Karpas-422 (cell line): Measurements from ENCODE around the gene SLC17A2. TPM values are rescaled to one million over a fixed set of nuclear protein-coding genes. Genes with fewer than 3 reads are reported as not detected.

ENCODE experiments used
- DNase-seq: peaks from one replicate; pipeline ENCODE4 v3.0.0-alpha.2; 2015
- H2AFZ ChIP-seq: fragments of 200-600 bp; sonication (generic); 2 replicates; pipeline ENCODE4 v1.6.1; 2014; ENCODE audit warnings: antibody characterized with exemption, low read length, mixed read lengths
- H3K27ac ChIP-seq: fragments of 200-600 bp; sonication (generic); 2 replicates; pipeline ENCODE4 v1.5.1; 2014; ENCODE audit warnings: mild to moderate bottlenecking, low read length, moderate library complexity
- H3K27me3 ChIP-seq: fragments of 200-600 bp; sonication (generic); 2 replicates; pipeline ENCODE4 v1.6.1; 2014; ENCODE audit warnings: low read length, mixed read lengths
- H3K36me3 ChIP-seq: fragments of 200-600 bp; sonication (generic); 2 replicates; pipeline ENCODE4 v1.6.1; 2014; ENCODE audit warnings: low read length, mixed read lengths; ENCODE audit not compliant: insufficient read depth
- H3K4me1 ChIP-seq: fragments of 200-600 bp; sonication (generic); 2 replicates; pipeline ENCODE4 v1.6.1; 2014; ENCODE audit warnings: mild to moderate bottlenecking, low read length, mixed read lengths
- H3K4me2 ChIP-seq: fragments of 200-600 bp; sonication (generic); 2 replicates; pipeline ENCODE4 v1.6.1; 2014; ENCODE audit warnings: low read length, low read depth, mild to moderate bottlenecking; ENCODE audit not compliant: poor library complexity, severe bottlenecking
- H3K4me3 ChIP-seq: fragments of 200-600 bp; sonication (generic); 2 replicates; pipeline ENCODE4 v1.5.1; 2014; ENCODE audit warnings: mild to moderate bottlenecking, antibody characterized with exemption, low read length, mixed read lengths
- H3K79me2 ChIP-seq: fragments of 200-600 bp; sonication (generic); 2 replicates; pipeline ENCODE4 v1.6.1; 2014; ENCODE audit warnings: mild to moderate bottlenecking, low read length, mixed read lengths
- H3K9ac ChIP-seq: fragments of 200-600 bp; sonication (generic); 2 replicates; pipeline ENCODE4 v1.6.0; 2014; ENCODE audit warnings: low read length
- H3K9me2 ChIP-seq: fragments of 200-600 bp; sonication (generic), shearing (Covaris generic); replicated peaks from 2 replicates; pipeline ENCODE4 v1.6.0; 2014; ENCODE audit warnings: mild to moderate bottlenecking, low read length, moderate library complexity; ENCODE audit not compliant: insufficient read depth
- H3K9me3 ChIP-seq: fragments of 300-700, 200-600 bp; sonication (generic); 2 replicates; pipeline ENCODE4 v1.6.1; 2014; ENCODE audit warnings: low read length, mixed read lengths
- H4K20me1 ChIP-seq: fragments of 200-600 bp; sonication (generic); 2 replicates; pipeline ENCODE4 v1.6.1; 2014; ENCODE audit warnings: mild to moderate bottlenecking, antibody characterized with exemption, low read length, low read depth; ENCODE audit not compliant: insufficient read depth
- total RNA-seq: library from RNA; depleted of rRNA; stranded (reverse); fragments of >200 nt; shearing (Covaris generic); gene quantifications from 2 replicates; pipeline ENCODE4 v1.2.3, GENCODE V29; 2014; ENCODE audit warnings: low replicate concordance

The SLC17A2 gene
- total RNA-seq, 1 experiment from 2014 or later = not detected

GRCh38 chr6:25907475-25908014, 22.9 kb downstream of the SLC17A2 start:
- Histone ChIP-seq H3K9me3 (no peaks in the 10 kb centered on the region), H3K27ac (no peak overlapping the region), H3K4me1 (no peaks in the 10 kb centered on the region), H3K9ac (no peak overlapping the region), H3K27me3 (no peaks in the 10 kb centered on the region), H3K79me2 (no peaks in the 10 kb centered on the region), H3K36me3 (no peaks in the 10 kb centered on the region), H4K20me1 (no peaks in the 10 kb centered on the region), H3K4me2 (no peak overlapping the region), H3K4me3 (no peak overlapping the region), H3K9me2 (no peaks in the 10 kb centered on the region), H2AFZ (no peak overlapping the region)
- DNase-seq = no peak

DNA sequence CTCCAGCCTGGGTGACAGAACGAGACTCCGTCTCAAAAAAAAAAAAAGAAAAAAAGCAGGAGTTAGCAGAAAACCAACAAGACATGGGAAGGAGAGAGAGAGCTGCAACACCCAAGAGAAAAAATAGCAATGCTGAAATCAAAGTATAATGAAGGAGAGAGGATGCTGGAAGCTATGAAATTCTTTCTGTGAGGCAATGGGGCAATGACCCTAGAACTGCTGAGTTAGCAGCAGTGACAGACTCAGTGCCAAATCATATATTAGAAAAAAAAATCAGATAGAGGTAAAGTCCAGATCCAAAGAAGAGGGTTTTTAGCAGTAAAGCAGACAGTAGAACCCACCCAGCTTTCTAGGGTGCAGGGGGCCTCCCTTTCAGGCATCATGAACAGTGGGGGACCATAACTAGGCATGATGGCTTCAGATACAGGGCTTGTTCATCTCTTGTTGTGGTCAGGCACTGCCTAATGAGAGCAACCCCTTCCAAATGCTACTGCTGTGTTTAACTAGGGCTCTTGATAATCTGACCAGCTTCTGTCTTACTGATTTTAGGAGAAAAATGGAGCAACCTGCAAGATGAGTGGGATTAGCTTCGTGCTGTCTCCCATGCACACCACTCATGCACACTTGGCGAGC, 26.9 kb downstream of the SLC17A2 start:
- Histone ChIP-seq H4K20me1 (no peaks in the 10 kb centered on the region), H3K27me3 (no peaks in the 10 kb centered on the region), H3K27ac (no peak overlapping the region), H3K9me3 (no peaks in the 10 kb centered on the region), H3K4me2 (no peak overlapping the region), H3K36me3 (no peaks in the 10 kb centered on the region), H3K4me3 (no peak overlapping the region), H2AFZ (no peak overlapping the region), H3K4me1 (no peaks in the 10 kb centered on the region), H3K79me2 (no peaks in the 10 kb centered on the region), H3K9me2 (no peaks in the 10 kb centered on the region), H3K9ac (no peak overlapping the region)
- DNase-seq = no peak

DNA sequence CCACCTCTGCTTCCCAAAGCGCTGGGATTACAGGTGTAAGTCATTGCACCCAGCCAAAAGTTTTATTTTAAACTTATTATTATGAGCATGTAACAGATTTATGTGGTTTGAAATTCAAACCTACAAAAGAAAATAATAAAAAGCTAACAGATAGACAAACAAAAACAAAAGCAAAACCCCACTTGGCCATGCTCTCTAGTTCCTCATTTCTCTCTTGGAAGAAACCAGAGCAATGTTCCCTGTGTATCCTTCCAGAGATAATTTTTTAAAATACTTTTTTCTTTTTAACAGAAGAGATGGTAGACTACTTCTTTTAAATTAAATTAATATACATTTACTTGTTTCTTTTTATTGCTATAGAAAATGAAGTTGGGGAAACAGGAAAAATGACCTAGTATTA, 28.4 kb downstream of the SLC17A2 start:
- Histone ChIP-seq H3K4me3 (no peak overlapping the region), H3K36me3 (no peaks in the 10 kb centered on the region), H3K79me2 (no peaks in the 10 kb centered on the region), H3K27ac (no peak overlapping the region), H3K27me3 (no peaks in the 10 kb centered on the region), H3K9me3 (no peaks in the 10 kb centered on the region), H4K20me1 (no peaks in the 10 kb centered on the region), H2AFZ (no peak overlapping the region), H3K9ac (no peak overlapping the region), H3K9me2 (no peaks in the 10 kb centered on the region), H3K4me1 (no peaks in the 10 kb centered on the region), H3K4me2 (no peak overlapping the region)
- DNase-seq = no peak

DNA sequence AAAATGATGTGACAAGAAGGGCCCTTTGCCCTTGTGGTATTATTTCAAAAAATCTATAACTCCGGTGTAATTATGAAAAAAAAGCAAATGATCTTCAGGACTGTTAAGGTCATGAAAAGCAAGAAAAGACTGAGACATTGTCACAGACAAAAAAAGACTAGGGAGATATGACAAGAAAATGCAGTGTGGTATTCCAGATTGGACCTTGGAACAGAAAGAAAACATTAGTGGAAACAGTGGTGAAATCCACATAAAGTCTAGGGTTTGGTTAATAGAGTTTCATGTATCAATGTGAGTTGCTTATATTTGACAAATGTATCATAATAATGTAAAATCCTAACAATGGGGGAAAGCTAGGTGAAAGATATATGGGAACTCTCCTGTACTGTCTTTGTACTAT, 29.6 kb downstream of the SLC17A2 start:
- no peaks in the 10 kb centered on the region for H3K36me3 ChIP-seq
- no peak overlapping the region for H3K4me2 ChIP-seq
- H3K27ac ChIP-seq = no peak overlapping the region
- no peak overlapping the region for H2AFZ ChIP-seq
- H3K4me1 ChIP-seq = no peaks in the 10 kb centered on the region
- H3K4me3 ChIP-seq = no peak overlapping the region
- no peak for DNase-seq
- H4K20me1 ChIP-seq = no peaks in the 10 kb centered on the region
- no peaks in the 10 kb centered on the region for H3K79me2 ChIP-seq
- no peaks in the 10 kb centered on the region for H3K9me3 ChIP-seq
- H3K9ac ChIP-seq = no peak overlapping the region
- H3K9me2 ChIP-seq = no peaks in the 10 kb centered on the region
- no peaks in the 10 kb centered on the region for H3K27me3 ChIP-seq

DNA sequence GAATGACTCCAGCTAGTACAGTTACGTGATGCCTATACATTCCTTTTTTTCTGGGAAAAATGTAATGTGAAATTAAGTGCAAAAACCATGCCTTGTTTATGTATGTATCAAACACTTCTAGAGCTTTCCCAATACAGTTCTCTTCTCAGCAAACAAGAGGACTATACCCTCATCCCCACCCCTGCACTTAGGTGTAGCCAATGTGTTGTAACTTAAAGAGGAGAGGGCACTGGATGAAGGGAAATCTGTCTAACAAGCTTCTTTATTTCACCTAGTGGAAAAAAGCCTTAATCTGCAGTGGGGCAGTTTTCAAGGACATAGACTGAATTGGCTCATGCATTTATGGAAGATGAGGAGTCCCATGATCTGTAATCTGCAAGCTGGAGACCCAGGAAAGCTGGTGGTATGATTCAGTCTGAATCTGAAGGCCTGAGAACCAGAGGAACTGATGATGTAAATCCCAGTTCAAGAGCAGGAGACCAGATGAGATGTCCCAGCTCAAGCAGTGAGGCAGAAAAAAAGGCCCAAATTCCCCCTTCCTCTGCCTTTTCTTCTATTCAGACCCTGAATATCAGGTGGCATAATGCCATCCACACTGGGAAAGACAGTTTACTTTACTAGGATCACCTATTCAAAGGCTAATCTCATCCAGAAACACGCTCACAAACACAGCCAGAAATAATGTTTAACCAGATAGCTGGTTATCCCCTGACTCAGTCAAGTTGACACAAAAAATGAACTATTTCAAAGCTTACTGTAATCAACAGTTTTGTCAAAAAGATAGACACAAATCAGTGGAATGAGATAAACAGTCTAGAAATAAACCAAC, 30.7 kb downstream of the SLC17A2 start:
- H3K4me3 ChIP-seq = no peak overlapping the region
- no peak overlapping the region for H3K27ac ChIP-seq
- H3K4me1 ChIP-seq = no peaks in the 10 kb centered on the region
- H3K79me2 ChIP-seq = no peaks in the 10 kb centered on the region
- H2AFZ ChIP-seq = no peak overlapping the region
- H3K36me3 ChIP-seq = no peaks in the 10 kb centered on the region
- no peak overlapping the region for H3K9ac ChIP-seq
- H4K20me1 ChIP-seq = no peaks in the 10 kb centered on the region
- no peak for DNase-seq
- no peaks in the 10 kb centered on the region for H3K9me3 ChIP-seq
- no peaks in the 10 kb centered on the region for H3K27me3 ChIP-seq
- no peak overlapping the region for H3K4me2 ChIP-seq
- no peaks in the 10 kb centered on the region for H3K9me2 ChIP-seq

DNA sequence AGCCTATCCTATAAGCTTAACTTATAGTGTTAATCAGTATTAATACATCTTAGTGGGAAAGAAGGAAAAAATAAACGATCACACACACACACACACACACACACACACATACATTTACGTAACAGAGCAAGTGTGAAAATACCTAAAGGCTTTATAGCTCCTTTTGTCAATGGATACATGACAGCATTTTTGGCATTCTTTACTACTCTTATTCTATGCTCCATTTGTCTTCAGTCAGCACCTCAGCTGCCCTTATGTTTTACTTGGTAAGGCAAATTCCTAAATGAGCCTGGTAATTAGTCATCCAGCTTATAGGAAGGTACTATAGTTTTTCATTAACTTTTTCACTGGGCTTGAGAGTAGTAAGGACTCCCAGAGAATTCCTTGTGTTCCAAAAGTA, 31.4 kb downstream of the SLC17A2 start:
- Histone ChIP-seq H3K27me3 (no peaks in the 10 kb centered on the region), H3K9ac (no peak overlapping the region), H3K79me2 (no peaks in the 10 kb centered on the region), H2AFZ (no peak overlapping the region), H3K4me3 (no peak overlapping the region), H3K36me3 (no peaks in the 10 kb centered on the region), H3K27ac (no peak overlapping the region), H3K9me3 (no peaks in the 10 kb centered on the region), H3K4me2 (no peak overlapping the region), H3K4me1 (no peaks in the 10 kb centered on the region), H3K9me2 (no peaks in the 10 kb centered on the region), H4K20me1 (no peaks in the 10 kb centered on the region)
- DNase-seq = no peak

DNA sequence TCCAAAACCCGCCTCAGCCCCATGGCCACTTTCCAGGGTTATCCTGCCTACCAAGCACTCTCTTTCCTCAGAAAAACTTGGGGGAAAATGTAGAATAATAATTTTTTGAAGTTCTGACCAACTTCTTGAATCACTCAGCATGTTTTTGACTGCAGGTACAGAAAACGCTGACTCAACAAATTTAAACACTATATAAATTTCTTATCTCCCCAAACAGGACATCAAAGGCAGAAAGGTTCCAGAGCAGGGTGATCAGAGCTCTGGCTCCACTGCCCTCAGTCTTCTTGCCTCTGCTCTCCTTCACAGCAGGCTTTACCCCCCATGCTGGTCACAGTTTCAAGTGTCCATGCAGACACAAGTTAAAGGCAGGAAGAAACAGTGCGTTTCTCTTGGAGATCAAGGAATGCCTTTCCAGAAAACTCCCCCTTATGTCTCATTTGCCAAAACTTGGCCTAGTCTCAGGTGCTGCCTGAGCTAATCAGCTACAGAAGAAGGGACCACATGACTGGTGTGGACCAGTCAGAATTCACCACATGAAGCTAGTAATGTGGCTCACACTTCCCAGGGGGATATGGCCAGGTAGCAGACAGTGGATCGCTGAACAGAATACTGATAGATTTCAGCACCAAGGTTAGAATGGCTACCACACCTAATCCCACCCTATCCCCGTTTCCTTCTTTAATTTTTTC, 32.1 kb downstream of the SLC17A2 start:
- Histone ChIP-seq H3K79me2 (no peaks in the 10 kb centered on the region), H3K4me1 (no peaks in the 10 kb centered on the region), H3K4me2 (no peak overlapping the region), H4K20me1 (no peaks in the 10 kb centered on the region), H3K36me3 (no peaks in the 10 kb centered on the region), H2AFZ (no peak overlapping the region), H3K27me3 (no peaks in the 10 kb centered on the region), H3K9me3 (no peaks in the 10 kb centered on the region), H3K27ac (no peak overlapping the region), H3K9ac (no peak overlapping the region), H3K4me3 (no peak overlapping the region), H3K9me2 (no peaks in the 10 kb centered on the region)
- DNase-seq = no peak

- Histone ChIP-seq H3K27me3 (no peaks in the 10 kb centered on the region), H3K9ac (no peak overlapping the region), H3K4me1 (no peaks in the 10 kb centered on the region), H4K20me1 (no peaks in the 10 kb centered on the region), H3K9me2 (no peaks in the 10 kb centered on the region), H3K9me3 (no peaks in the 10 kb centered on the region), H3K4me2 (no peak overlapping the region), H3K79me2 (no peaks in the 10 kb centered on the region), H3K4me3 (no peak overlapping the region), H3K36me3 (no peaks in the 10 kb centered on the region), H2AFZ (no peak overlapping the region), H3K27ac (no peak overlapping the region)
- DNase-seq = no peak
Measured at GRCh38 chr6:25896252-25896651, 34.2 kb downstream of the SLC17A2 start.
